Endothelial cell of hepatic sinusoid (primary cell): ENCODE measurements around the gene FATE1.

Experiments used
- in situ Hi-C: cut with HindIII; loops from 2 replicates; pipeline ENCODE4 v1.10.0; 2017; ENCODE audit warnings: low sequenced_read_pairs

Gene FATE1

GRCh38 chrX:151702741-151703340 lies 13.0 kb upstream of the FATE1 start:
- in situ Hi-C loops, result no loop called here

GRCh38 chrX:151703487-151703886 lies 12.3 kb upstream of the FATE1 start:
- in situ Hi-C loops, result no loop called here

- in situ Hi-C loops, result no loop called here
These were observed 11.7 kb upstream of the FATE1 start for GRCh38 chrX:151704041-151704663.

- in situ Hi-C loops, result no loop called here
These were observed 7.0 kb upstream of the FATE1 start for GRCh38 chrX:151708821-151709220.

- in situ Hi-C loops, result no loop called here
These were observed 5.4 kb upstream of the FATE1 start for GRCh38 chrX:151710457-151710856.

GRCh38 chrX:151711154-151711553 lies 4.7 kb upstream of the FATE1 start:
- in situ Hi-C loops, result no loop called here

GRCh38 chrX:151711787-151712186 lies 4.0 kb upstream of the FATE1 start:
- in situ Hi-C loops, result no loop called here

- in situ Hi-C loops, result no loop called here
These were observed 3.6 kb upstream of the FATE1 start for GRCh38 chrX:151712253-151712652.

GRCh38 chrX:151713849-151714248 lies 2.0 kb upstream of the FATE1 start:
- in situ Hi-C loops, result no loop called here

GRCh38 chrX:151714362-151714761 lies 1.5 kb upstream of the FATE1 start:
- in situ Hi-C loops, result no loop called here

- in situ Hi-C loops, result no loop called here
These were observed 6.5 kb downstream of the FATE1 start for GRCh38 chrX:151722241-151722846.

- in situ Hi-C loops, result no loop called here
These were observed 7.4 kb downstream of the FATE1 start for GRCh38 chrX:151723156-151723760.

- in situ Hi-C loops, result no loop called here
These were observed 8.9 kb downstream of the FATE1 start for GRCh38 chrX:151724563-151725337.

GRCh38 chrX:151725338-151725614 lies 9.4 kb downstream of the FATE1 start:
- in situ Hi-C loops, result no loop called here

- in situ Hi-C loops, result no loop called here
These were observed 10.9 kb downstream of the FATE1 start for GRCh38 chrX:151726751-151727150.

- in situ Hi-C loops, result no loop called here
These were observed 11.5 kb downstream of the FATE1 start for GRCh38 chrX:151727346-151727745.

- in situ Hi-C loops, result no loop called here
These were observed 13.4 kb downstream of the FATE1 start for GRCh38 chrX:151729056-151729725.

GRCh38 chrX:151734446-151734845 lies 18.6 kb downstream of the FATE1 start, which contains the start of gene CNGA2:
TSS of gene CNGA2 (plus strand) at chrX:151734746. CDS start at chrX:151738484, 3,738 bp downstream.
- in situ Hi-C loops, result loop anchor here (5.0 kb wide), 1 partner anchor 37 kb away; the partner anchor contains the start of gene PRRG3

GRCh38 chrX:151735219-151735618 lies 19.4 kb downstream of the FATE1 start:
- in situ Hi-C loops, result no loop called here

- in situ Hi-C loops, result no loop called here
These were observed 20.9 kb downstream of the FATE1 start for GRCh38 chrX:151736685-151737084.

- in situ Hi-C loops, result no loop called here
These were observed 21.7 kb downstream of the FATE1 start for GRCh38 chrX:151737494-151737893.
